Upper lobe of right lung (tissue), 1 donor: ENCODE results near the gene RASSF7. TPM values are rescaled to one million over a fixed set of nuclear protein-coding genes. Genes with fewer than 3 reads are reported as not detected.
A peak's percentile ranks its signal among the peaks of the same experiment; 100 is the strongest.

Experiments
- ATAC-seq: fragments of 200-7000 bp; cut with Tn5 transposase; one replicate; pipeline ENCODE4 v1.9.1; 2020; ENCODE audit warnings: mild to moderate bottlenecking, moderate library complexity
- DNase-seq: peaks from one replicate; pipeline ENCODE4 v3.0.0-alpha.2; 2020
- H3K27ac ChIP-seq: fragments of 200-600 bp; one replicate; pipeline ENCODE4 v1.8.0; 2022
- H3K27me3 ChIP-seq: fragments of 200-600 bp; one replicate; pipeline ENCODE4 v1.8.0; 2022; ENCODE audit warnings: mild to moderate bottlenecking
- H3K36me3 ChIP-seq: fragments of 200-600 bp; one replicate; pipeline ENCODE4 v1.8.0; 2022
- H3K4me1 ChIP-seq: fragments of 200-600 bp; one replicate; pipeline ENCODE4 v1.8.0; 2022
- H3K4me3 ChIP-seq: fragments of 200-600 bp; one replicate; pipeline ENCODE4 v1.8.0; 2022; ENCODE audit warnings: mild to moderate bottlenecking
- H3K9me3 ChIP-seq: fragments of 200-600 bp; one replicate; pipeline ENCODE4 v1.8.0; 2022
- intact Hi-C: fragments of 100-400 bp; cut with DNase I; formaldehyde crosslinking; loops from one replicate; pipeline ENCODE4 v1.11.0; 2022
- total RNA-seq: library from RNA; stranded (reverse); fragmentation: NEBNext Ultra II Directional; extraction: Animal tissue kit (Norgen Biotek cat#: 25700); gene quantifications from one replicate; pipeline ENCODE4 v1.2.1, GENCODE V29; 2021
- TF ChIP-seq, protein P1 (sequence below): fragments of 200-600 bp; IDR thresholded peaks from one replicate; pipeline ENCODE4 v1.8.0; 2022; ENCODE audit warnings: antibody characterized with exemption
- donor health status: DM: no; HTN: yes; CAD: no; lungs with severe emphysema.

Gene RASSF7
- total RNA-seq, 1 donor from 2014 or later, result 76.7 TPM

DNA sequence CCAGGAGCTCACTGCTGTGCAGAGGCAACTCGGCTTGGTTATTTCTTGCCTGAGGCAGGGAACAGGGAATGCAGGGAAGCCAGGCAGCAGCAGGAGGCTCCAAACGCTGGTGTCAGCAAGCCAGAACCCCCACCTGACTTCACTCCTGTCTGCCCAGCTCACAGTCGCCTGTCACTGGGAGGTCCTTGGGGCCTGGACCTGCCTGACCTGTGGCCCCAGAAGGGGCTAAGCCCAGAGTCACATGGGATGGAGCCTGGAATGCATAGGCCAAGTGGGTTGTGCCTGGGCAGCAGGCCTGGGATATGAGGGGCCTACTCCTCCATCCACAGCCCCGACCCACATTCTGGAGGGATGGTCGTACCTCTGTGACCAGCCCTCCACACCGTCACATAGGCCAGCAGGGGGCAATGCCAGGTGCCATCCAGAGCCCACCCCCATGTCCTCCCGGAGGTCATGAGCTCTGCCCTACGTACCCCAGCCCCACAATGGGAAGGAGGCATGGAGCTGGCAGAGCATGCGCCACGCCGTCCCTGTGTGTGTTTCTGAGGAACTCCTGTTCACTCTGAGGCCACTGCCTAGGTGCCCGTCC lies 5.2 kb downstream of the RASSF7 start:
- no peak overlapping the region for H3K4me3 ChIP-seq
- H3K36me3 ChIP-seq, result no peaks in the 10 kb centered on the region
- TF ChIP-seq, protein P1, sequence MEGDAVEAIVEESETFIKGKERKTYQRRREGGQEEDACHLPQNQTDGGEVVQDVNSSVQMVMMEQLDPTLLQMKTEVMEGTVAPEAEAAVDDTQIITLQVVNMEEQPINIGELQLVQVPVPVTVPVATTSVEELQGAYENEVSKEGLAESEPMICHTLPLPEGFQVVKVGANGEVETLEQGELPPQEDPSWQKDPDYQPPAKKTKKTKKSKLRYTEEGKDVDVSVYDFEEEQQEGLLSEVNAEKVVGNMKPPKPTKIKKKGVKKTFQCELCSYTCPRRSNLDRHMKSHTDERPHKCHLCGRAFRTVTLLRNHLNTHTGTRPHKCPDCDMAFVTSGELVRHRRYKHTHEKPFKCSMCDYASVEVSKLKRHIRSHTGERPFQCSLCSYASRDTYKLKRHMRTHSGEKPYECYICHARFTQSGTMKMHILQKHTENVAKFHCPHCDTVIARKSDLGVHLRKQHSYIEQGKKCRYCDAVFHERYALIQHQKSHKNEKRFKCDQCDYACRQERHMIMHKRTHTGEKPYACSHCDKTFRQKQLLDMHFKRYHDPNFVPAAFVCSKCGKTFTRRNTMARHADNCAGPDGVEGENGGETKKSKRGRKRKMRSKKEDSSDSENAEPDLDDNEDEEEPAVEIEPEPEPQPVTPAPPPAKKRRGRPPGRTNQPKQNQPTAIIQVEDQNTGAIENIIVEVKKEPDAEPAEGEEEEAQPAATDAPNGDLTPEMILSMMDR, result no peak
- no peaks in the 10 kb centered on the region for H3K27me3 ChIP-seq
- H3K4me1 ChIP-seq, result peaks cover 12% of the 10 kb centered on the region
- H3K27ac ChIP-seq, result no peak overlapping the region
- intact Hi-C loops, result no loop called here
- DNase-seq (no peak), ATAC-seq (no peak)
- H3K9me3 ChIP-seq, result no peaks in the 10 kb centered on the region

DNA sequence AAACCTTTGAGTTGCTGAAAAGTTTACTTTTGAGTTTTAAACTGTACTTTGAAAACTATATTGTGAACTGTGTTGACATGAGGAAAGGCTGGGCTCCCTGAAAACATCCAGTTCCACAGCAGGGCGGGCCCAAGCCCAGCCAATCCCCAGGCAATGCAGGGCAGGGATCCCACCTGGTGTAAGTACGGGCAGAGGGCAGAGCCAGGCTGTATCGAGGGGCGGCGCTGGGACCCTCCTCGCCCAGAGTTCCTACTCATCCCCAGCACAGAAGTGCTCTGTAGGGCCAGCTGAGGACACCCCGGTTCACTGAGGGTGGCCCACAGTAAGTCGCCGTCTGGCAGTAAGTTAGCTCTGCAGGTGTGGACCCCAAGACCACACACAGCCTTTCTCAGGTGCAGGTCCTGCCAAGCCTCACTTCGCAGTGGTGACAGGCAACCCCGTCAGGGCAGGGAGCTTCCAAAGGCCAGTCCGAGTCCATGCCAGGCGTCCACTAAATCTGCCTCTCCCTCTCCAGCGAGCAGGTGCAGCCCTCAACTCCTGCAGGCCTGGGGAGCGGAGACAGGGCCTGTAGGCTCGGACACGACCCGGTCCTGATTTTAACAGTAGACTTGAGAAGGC lies 6.3 kb downstream of the RASSF7 start:
- Histone ChIP-seq H3K27me3 (no peaks in the 10 kb centered on the region), H3K9me3 (no peaks in the 10 kb centered on the region), H3K27ac (peak overlapping the region; percentile 63), H3K36me3 (no peaks in the 10 kb centered on the region), H3K4me1 (peaks cover 8% of the 10 kb centered on the region), H3K4me3 (peak overlapping the region; percentile 56)
- intact Hi-C loops, result no loop called here
- TF ChIP-seq, protein P1, result no peak
- DNase-seq (no peak), ATAC-seq (no peak)

DNA sequence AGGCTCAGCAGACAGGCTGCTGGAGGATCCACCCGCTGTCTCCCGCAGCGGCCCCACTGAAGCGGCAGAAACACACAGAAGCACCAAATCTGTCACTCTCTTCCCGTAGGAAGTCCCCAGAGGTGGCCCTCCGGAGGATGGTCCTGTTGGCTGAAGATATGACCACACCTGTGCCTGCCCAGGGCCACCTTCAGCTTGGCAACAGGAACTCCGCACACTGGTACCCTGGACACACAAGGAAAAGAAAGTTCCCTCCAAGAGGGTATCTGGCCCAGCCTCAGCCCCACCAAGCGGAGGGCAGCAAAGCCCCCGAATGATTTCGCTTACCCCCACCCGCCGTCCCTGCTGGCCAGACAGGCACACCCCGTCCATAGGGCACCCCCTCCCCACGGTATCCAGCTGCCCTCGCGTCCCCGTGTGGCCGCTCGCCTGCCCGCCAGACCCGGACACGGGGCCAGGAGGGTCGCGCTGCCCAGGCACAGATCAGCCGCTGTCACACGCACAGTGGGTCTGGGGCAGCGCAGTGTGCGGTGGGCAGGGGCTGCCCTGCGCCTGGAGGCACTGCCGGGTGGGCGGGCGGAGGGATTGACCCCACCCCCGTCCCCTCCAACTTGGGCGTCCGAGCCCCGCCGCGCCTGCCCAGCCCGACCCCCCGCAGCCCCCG lies 7.0 kb downstream of the RASSF7 start:
- Histone ChIP-seq H3K9me3 (no peaks in the 10 kb centered on the region), H3K27ac (peak overlapping the region; percentile 63), H3K36me3 (no peaks in the 10 kb centered on the region), H3K4me1 (peaks cover 8% of the 10 kb centered on the region), H3K27me3 (no peaks in the 10 kb centered on the region), H3K4me3 (peak overlapping the region; percentile 56)
- intact Hi-C loops, result no loop called here
- TF ChIP-seq, protein P1, result no peak
- DNase-seq, result no peak
- ATAC-seq, result peak; percentile 0

DNA sequence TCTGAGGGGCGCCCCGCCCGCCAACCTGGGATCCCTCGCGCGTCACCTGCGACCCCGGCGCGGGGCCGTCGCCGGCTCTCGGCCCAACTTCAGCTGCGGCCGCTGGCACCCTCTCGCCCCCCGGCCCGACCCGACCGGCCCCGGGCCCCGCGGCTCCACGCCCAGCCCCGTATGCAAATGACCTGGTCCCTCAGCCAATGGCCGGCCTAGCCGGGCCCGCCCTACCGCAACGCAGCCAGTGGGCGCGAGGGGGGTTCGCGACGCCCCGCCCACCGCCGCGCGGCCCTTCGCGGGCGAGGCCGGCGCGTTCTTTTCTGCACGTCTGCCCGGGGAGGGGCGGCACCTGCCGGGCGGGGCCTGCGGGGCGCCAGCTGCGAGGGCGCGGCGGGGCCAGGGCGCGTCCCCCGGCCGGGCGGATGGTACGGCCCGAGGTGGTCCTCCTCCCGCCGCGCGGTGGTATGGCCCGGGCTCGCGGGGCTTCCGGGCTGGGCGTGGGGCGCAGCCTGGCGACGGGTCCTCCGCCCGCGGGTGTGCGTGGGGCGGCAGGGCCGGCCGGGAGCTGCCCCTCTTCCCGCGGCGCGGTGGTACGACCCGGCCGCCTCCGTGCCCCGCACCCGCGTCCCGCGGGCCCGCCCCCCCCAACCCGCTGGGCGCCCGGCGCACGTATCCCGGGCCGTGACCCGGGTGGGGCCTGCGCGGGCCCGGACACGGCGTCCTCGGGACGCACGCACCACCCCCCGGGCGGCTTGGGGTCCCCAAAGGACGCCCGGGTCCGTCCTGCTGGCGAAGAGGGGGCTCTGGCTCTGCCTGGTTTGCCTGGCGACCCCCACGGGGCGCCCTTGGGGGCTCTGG lies 7.8 kb downstream of the RASSF7 start:
- Histone ChIP-seq H3K4me1 (peaks cover 13% of the 10 kb centered on the region), H3K9me3 (no peaks in the 10 kb centered on the region), H3K4me3 (peak overlapping the region; percentile 56), H3K27ac (peak overlapping the region; percentile 77), H3K27me3 (no peaks in the 10 kb centered on the region), H3K36me3 (no peaks in the 10 kb centered on the region)
- intact Hi-C loops, result no loop called here
- TF ChIP-seq, protein P1, result no peak
- DNase-seq, result peak; percentile 96
- peak; percentile 92 for ATAC-seq

DNA sequence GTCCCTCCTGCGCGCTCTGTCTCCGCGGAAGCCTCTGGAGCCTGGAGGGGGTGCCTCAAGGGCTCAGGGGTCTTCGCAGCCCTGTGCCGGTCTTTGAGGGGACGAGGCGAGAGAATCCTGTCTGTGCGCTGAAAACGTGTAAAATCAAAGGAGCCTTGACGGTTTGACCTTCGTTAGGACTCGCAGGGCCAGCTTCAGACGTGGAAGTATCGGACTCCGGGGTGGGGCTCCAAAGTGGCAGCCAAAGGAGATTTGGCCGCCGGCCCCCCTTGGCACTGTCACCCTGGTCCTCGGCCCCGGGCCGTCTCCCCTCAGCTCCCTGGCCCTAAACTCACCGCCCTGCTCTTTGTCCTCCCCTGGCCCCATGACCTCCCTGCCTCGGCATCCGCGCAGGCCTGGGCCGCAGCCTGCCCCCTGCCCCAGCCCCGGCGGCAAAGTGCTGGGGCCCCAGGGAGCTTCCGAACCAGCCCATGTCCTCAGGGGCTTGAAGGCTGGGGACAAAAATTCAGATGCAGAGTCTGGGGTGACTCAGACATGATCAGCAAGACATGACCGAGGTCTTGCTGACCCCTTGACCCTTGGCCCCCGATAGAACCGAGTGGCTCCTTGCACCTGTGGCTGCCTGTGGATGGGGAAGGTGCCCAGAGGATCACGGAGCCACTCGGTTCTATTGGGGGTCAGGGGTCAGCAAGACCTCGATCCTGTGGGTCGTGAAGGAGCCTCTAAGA lies 8.6 kb downstream of the RASSF7 start:
- no peak for DNase-seq
- intact Hi-C loops, result no loop called here
- H3K4me3 ChIP-seq, result peak overlapping the region; percentile 56
- H3K27me3 ChIP-seq, result no peaks in the 10 kb centered on the region
- TF ChIP-seq, protein P1, result no peak
- peak overlapping the region; percentile 77 for H3K27ac ChIP-seq
- ATAC-seq, result no peak
- H3K36me3 ChIP-seq, result no peaks in the 10 kb centered on the region
- H3K4me1 ChIP-seq, result peaks cover 13% of the 10 kb centered on the region
- H3K9me3 ChIP-seq, result no peaks in the 10 kb centered on the region
